SK-MEL-5 (cell line): ENCODE data around the gene FABP7. TPM values are rescaled to one million over a fixed set of nuclear protein-coding genes. Genes with fewer than 3 reads are reported as not detected.
A peak's percentile ranks its signal among the peaks of the same experiment; 100 is the strongest.

Experiments used
- DNase-seq: peaks from one replicate; pipeline ENCODE4 v3.0.0-alpha.2; 2016; ENCODE audit warnings: low read depth, low spot score
- in situ Hi-C: cut with HindIII; loops from 2 replicates; pipeline ENCODE4 v1.10.0; 2016; ENCODE audit warnings: low sequenced_read_pairs, high pct_unique_total_duplicates, low pct_unique_long_range_greater_than_20kb
- total RNA-seq: library from RNA; depleted of rRNA; stranded (reverse); fragments of >200 nt; shearing (Covaris generic); gene quantifications from 2 replicates; pipeline ENCODE4 v1.2.3, GENCODE V29; 2014

The FABP7 gene
- total RNA-seq, 1 experiment from 2014 or later: 200 TPM

- in situ Hi-C loops: no loop called here
- no peak for DNase-seq
Measured at GRCh38 chr6:122753000-122753687, 26.4 kb upstream of the FABP7 start.

- DNase-seq: peak; percentile 57
- in situ Hi-C loops: no loop called here
Measured at GRCh38 chr6:122753688-122754056, 25.8 kb upstream of the FABP7 start.

- in situ Hi-C loops: no loop called here
- peak; percentile 81 for DNase-seq
Measured at GRCh38 chr6:122754191-122754731, 25.3 kb upstream of the FABP7 start.

- in situ Hi-C loops: no loop called here
- DNase-seq: no peak
Measured at GRCh38 chr6:122755901-122756300, 23.6 kb upstream of the FABP7 start.

- no peak for DNase-seq
- in situ Hi-C loops: no loop called here
Measured at GRCh38 chr6:122758927-122759334, 20.6 kb upstream of the FABP7 start.

GRCh38 chr6:122760330-122760729 is 19.2 kb upstream of the FABP7 start:
- in situ Hi-C loops: no loop called here
- DNase-seq: no peak

- DNase-seq: no peak
- in situ Hi-C loops: no loop called here
Measured at GRCh38 chr6:122766256-122766655, 13.3 kb upstream of the FABP7 start.

GRCh38 chr6:122770835-122771601 is 8.5 kb upstream of the FABP7 start:
- in situ Hi-C loops: no loop called here
- DNase-seq: no peak

- in situ Hi-C loops: no loop called here
- no peak for DNase-seq
Measured at GRCh38 chr6:122772724-122773415, 6.6 kb upstream of the FABP7 start.

GRCh38 chr6:122775975-122776374 is 3.5 kb upstream of the FABP7 start:
- in situ Hi-C loops: no loop called here
- DNase-seq: no peak

- in situ Hi-C loops: no loop called here
- DNase-seq: peak; percentile 37
Measured at GRCh38 chr6:122778302-122778701, 1.2 kb upstream of the FABP7 start.

GRCh38 chr6:122778985-122779661 is 393 bp upstream of the FABP7 start:
- peak; percentile 92 for DNase-seq
- in situ Hi-C loops: no loop called here

- in situ Hi-C loops: no loop called here
- DNase-seq: no peak
Measured at GRCh38 chr6:122780114-122780513, 598 bp downstream of the FABP7 start.

GRCh38 chr6:122781716-122782115 is 2.2 kb downstream of the FABP7 start:
- in situ Hi-C loops: no loop called here
- DNase-seq: no peak

GRCh38 chr6:122783401-122783800 is 3.9 kb downstream of the FABP7 start:
- no peak for DNase-seq
- in situ Hi-C loops: no loop called here

- DNase-seq: no peak
- in situ Hi-C loops: no loop called here
Measured at GRCh38 chr6:122785891-122786290, 6.4 kb downstream of the FABP7 start.

GRCh38 chr6:122787721-122788120 is 8.2 kb downstream of the FABP7 start:
- DNase-seq: no peak
- in situ Hi-C loops: no loop called here

- in situ Hi-C loops: no loop called here
- no peak for DNase-seq
Measured at GRCh38 chr6:122788208-122788607, 8.7 kb downstream of the FABP7 start.
